Ishikawa (cell line): ENCODE measurements around the gene PPIB.

ENCODE experiments used
- RAD21 ChIP-seq: IDR thresholded peaks from 2 replicates; pipeline ENCODE4 v1.6.1; 2012; ENCODE audit warnings: low read depth
- TEAD4 ChIP-seq: IDR thresholded peaks from 2 replicates; pipeline ENCODE4 v1.6.1; 2012

DNA sequence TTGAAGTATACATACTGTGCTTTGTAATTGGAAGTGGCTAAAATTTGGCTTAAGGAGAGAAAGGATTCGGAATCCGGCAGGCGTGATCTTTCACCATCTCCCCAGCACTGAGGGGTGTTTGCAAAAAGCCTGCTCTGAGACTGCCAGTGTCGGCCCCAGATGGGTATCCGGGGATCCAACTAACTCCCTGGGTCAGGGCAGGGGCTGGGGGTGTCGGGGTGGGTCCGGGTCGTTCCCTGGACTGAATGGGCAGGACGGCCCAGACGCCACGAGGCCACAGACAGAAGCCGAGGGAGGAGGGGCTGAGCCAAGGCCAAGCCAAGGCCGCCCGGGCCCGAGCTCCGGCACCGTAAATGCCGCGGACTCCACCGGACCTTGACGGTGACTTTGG is 349 bp downstream of the PPIB start:
- no peak for TF ChIP-seq TEAD4
- TF ChIP-seq RAD21: no peak
